ENCODE data around the gene RAD51B. TPM values are rescaled to one million over a fixed set of nuclear protein-coding genes. Genes with fewer than 3 reads are reported as not detected.

The RAD51B gene
- total RNA-seq, 1 experiment from 2014 or later: 23.3 TPM

DNA sequence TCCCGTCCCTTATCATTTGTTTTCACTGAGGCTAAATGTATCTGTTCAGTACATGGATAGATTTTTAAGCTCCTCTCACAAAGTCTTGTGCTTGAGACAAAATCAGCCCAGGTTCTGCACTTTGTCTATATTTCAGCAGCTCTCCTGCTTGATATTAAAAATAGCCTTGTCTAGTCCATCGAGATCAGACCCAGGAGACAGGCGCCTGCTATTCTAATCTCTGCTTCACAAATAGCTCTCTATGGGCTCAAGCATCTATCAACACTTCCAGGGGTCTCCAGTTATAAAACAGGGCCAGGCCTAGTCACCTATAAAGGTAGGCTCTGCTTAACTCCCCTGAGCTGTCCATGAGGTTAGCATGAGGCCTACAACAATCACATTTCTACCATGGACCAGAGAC lies 910.8 kb downstream of the RAD51B start:
- H3K9me3 ChIP-seq (ENCODE audit: low read depth, low read length, poor library complexity, severe bottlenecking): no peaks in the 10 kb centered on the region
- no peak for DNase-seq (ENCODE audit: low spot score)
- CTCF ChIA-PET: no interaction called here
- intact Hi-C loops (cut with micrococcal nuclease; ENCODE audit: unreplicated experiment): no loop called here
- no TSS peak for BruUV-seq (replicated peaks)
- TF ChIP-seq EZH2 (IDR thresholded peaks at IDR 0.05; ENCODE audit: borderline replicate concordance, low read depth, low read length, poor library complexity, severe bottlenecking): no peak
- TF ChIP-seq, protein P1, sequence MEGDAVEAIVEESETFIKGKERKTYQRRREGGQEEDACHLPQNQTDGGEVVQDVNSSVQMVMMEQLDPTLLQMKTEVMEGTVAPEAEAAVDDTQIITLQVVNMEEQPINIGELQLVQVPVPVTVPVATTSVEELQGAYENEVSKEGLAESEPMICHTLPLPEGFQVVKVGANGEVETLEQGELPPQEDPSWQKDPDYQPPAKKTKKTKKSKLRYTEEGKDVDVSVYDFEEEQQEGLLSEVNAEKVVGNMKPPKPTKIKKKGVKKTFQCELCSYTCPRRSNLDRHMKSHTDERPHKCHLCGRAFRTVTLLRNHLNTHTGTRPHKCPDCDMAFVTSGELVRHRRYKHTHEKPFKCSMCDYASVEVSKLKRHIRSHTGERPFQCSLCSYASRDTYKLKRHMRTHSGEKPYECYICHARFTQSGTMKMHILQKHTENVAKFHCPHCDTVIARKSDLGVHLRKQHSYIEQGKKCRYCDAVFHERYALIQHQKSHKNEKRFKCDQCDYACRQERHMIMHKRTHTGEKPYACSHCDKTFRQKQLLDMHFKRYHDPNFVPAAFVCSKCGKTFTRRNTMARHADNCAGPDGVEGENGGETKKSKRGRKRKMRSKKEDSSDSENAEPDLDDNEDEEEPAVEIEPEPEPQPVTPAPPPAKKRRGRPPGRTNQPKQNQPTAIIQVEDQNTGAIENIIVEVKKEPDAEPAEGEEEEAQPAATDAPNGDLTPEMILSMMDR (conservative IDR thresholded peaks at IDR 0.05; ENCODE audit: low read depth, low read length): no peak
- no peak overlapping the region for H3K27ac ChIP-seq (ENCODE audit: low read depth, low read length, poor library complexity, severe bottlenecking)
- H3K27me3 ChIP-seq (replicated peaks; ENCODE audit: insufficient read depth, low read depth, low read length, poor library complexity): no peaks in the 10 kb centered on the region
- no peaks in the 10 kb centered on the region for H3K36me3 ChIP-seq (ENCODE audit: insufficient read depth, low read length, poor library complexity, severe bottlenecking)
- POLR2A ChIA-PET (ENCODE audit: low non-redundant PET): no interaction called here
- peaks cover 3% of the 10 kb centered on the region for H3K4me1 ChIP-seq (ENCODE audit: insufficient read depth, low read length, poor library complexity, severe bottlenecking)
- no peak overlapping the region for H3K4me3 ChIP-seq (ENCODE audit: low read depth, low read length, poor library complexity, severe bottlenecking)

DNA sequence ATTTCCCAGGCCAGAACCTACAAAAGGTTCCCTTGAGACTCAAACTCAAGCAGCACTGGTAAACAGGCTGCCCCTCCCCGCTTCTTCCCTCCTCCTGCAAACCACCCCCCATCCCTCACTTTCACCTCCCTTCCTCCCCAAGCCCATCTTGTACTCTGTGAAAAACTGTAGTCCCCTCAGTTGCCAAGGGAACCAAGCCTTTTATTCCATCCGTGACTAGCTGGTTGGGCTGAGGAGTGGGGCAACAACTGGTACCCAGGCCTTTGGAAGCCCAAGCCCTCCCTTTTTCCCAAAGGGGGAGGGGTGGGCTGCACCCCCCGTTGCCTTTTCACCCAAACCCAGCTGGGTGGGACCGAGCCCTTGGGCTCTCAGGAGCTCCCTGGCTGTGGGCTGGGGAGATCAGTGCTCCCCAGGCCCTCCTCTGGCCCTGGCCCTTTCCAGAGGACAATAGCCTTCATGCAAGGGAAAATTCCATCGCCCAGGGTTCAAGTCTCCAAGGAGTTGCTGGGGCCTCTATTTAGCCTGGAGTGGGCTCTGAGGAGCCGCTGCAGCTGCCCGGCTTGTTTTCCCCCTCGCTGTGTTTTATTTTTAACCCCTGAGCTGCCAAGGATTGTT lies 911.3 kb downstream of the RAD51B start:
- Histone ChIP-seq H3K4me3 (ENCODE audit: low read depth, low read length, poor library complexity, severe bottlenecking) (no peak overlapping the region), H3K4me1 (ENCODE audit: insufficient read depth, low read length, poor library complexity, severe bottlenecking) (peaks cover 3% of the 10 kb centered on the region), H3K36me3 (ENCODE audit: insufficient read depth, low read length, poor library complexity, severe bottlenecking) (no peaks in the 10 kb centered on the region), H3K9me3 (ENCODE audit: low read depth, low read length, poor library complexity, severe bottlenecking) (no peaks in the 10 kb centered on the region), H3K27me3 (replicated peaks; ENCODE audit: insufficient read depth, low read depth, low read length, poor library complexity) (no peaks in the 10 kb centered on the region), H3K27ac (ENCODE audit: low read depth, low read length, poor library complexity, severe bottlenecking) (no peak overlapping the region)
- DNase-seq (ENCODE audit: low spot score): no peak
- no peak for TF ChIP-seq EZH2 (IDR thresholded peaks at IDR 0.05; ENCODE audit: borderline replicate concordance, low read depth, low read length, poor library complexity, severe bottlenecking)
- TF ChIP-seq, protein P1 (conservative IDR thresholded peaks at IDR 0.05; ENCODE audit: low read depth, low read length): no peak
- ChIA-PET POLR2A (ENCODE audit: low non-redundant PET) (no interaction called here), CTCF (no interaction called here)
- no TSS peak for BruUV-seq (replicated peaks)
- intact Hi-C loops (cut with micrococcal nuclease; ENCODE audit: unreplicated experiment): no loop called here

DNA sequence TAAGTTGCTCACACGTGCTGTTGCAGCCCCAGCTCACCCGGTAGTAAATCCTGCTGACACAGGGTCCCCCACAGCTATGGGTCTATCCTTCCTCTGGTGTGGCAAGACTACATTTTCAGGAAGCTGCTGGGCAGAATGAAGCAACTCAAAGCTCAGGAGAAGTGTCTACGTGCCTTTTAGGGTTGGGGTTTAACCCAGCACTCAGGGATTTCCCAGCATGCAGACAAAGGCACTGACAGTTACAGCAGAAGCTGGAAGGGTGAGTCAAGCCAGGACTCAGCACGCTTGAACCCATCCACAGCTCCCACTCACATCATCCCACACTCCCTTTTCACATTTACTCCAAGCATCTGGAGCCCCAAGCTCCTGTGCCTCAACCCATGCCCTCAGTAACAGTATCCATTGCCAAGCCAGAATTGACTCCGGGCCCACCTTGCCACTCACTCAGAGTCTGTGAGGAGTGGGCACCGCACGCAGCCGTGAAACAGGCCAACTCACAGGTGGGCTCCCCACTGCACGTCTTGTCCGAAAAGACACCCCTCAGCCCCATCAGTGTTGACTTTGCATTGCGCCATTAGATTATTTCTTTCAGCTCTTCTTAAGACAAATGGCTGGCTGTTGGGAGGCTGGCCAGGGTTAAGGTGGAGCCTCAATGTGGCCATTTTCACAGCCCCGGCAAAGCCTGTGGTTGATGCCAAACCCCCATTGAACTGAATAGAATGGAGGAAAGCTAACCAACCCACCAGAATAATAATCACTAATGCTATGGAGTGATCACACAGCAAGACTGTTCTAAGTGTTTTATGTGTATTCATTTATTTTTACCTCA lies 913.7 kb downstream of the RAD51B start:
- TF ChIP-seq, protein P1 (conservative IDR thresholded peaks at IDR 0.05; ENCODE audit: low read depth, low read length): no peak
- no peak for TF ChIP-seq EZH2 (IDR thresholded peaks at IDR 0.05; ENCODE audit: borderline replicate concordance, low read depth, low read length, poor library complexity, severe bottlenecking)
- Histone ChIP-seq H3K27ac (ENCODE audit: low read depth, low read length, poor library complexity, severe bottlenecking) (no peak overlapping the region), H3K4me3 (ENCODE audit: low read depth, low read length, poor library complexity, severe bottlenecking) (no peak overlapping the region), H3K9me3 (ENCODE audit: low read depth, low read length, poor library complexity, severe bottlenecking) (no peaks in the 10 kb centered on the region), H3K27me3 (replicated peaks; ENCODE audit: insufficient read depth, low read depth, low read length, poor library complexity) (no peaks in the 10 kb centered on the region), H3K36me3 (ENCODE audit: insufficient read depth, low read length, poor library complexity, severe bottlenecking) (no peaks in the 10 kb centered on the region), H3K4me1 (ENCODE audit: insufficient read depth, low read length, poor library complexity, severe bottlenecking) (peaks cover 3% of the 10 kb centered on the region)
- ChIA-PET CTCF (no interaction called here), POLR2A (ENCODE audit: low non-redundant PET) (no interaction called here)
- no TSS peak for BruUV-seq (replicated peaks)
- intact Hi-C loops (cut with micrococcal nuclease; ENCODE audit: unreplicated experiment): no loop called here
- no peak for DNase-seq (ENCODE audit: low spot score)

Measured in A673 (cell line).